HL-60 (cell line): Measurements from ENCODE around the gene KCNIP2.

ENCODE experiments used
- DNase-seq, 2 experiments: peaks; one replicate each; pipeline ENCODE4 v3.0.0-alpha.2; 2010 to 2020; ENCODE audit warnings: low read depth in 1 of 2, low spot score in 1 of 2
- H3K27ac ChIP-seq: fragments of 250-450 bp; sonication (Bioruptor Pico); replicated peaks from 2 replicates; pipeline ENCODE4 v1.5.1; 2020; ENCODE audit warnings: mild to moderate bottlenecking, moderate library complexity
- H3K27me3 ChIP-seq: fragments of 250-450 bp; sonication (Bioruptor Pico); 2 replicates; pipeline ENCODE4 v1.5.1; 2021; ENCODE audit warnings: mild to moderate bottlenecking, moderate library complexity; ENCODE audit not compliant: insufficient read depth, poor library complexity, severe bottlenecking
- H3K4me3 ChIP-seq: replicated peaks from 2 replicates; pipeline ENCODE4 v1.5.1; 2011; ENCODE audit warnings: mild to moderate bottlenecking, control low read depth, low read length; ENCODE audit not compliant: insufficient read depth
- GABPA ChIP-seq: IDR thresholded peaks from 2 replicates; pipeline ENCODE4 v1.6.1; 2012; ENCODE audit warnings: low read depth
- POLR2AphosphoS5 ChIP-seq: IDR thresholded peaks from 2 replicates; pipeline ENCODE4 v1.6.1; 2012; ENCODE audit warnings: low read depth
- SPI1 ChIP-seq: IDR thresholded peaks from 2 replicates; pipeline ENCODE4 v1.6.1; 2012; ENCODE audit warnings: low read depth, mild to moderate bottlenecking, borderline replicate concordance
- TF ChIP-seq, protein P1 (sequence below): IDR thresholded peaks from 2 replicates; pipeline ENCODE4 v1.6.1; 2012; ENCODE audit warnings: low read depth; ENCODE audit not compliant: insufficient replicate concordance
- TF ChIP-seq, protein P2 (sequence below): IDR thresholded peaks from one replicate; pipeline ENCODE4 v1.5.1; 2011; ENCODE audit warnings: low read length, control low read depth, inconsistent platforms; ENCODE audit not compliant: insufficient read depth

Gene KCNIP2

GRCh38 chr10:101824736-101825135, 18.9 kb downstream of the KCNIP2 start:
- Histone ChIP-seq H3K4me3 (no peak overlapping the region), H3K27ac (no peak overlapping the region), H3K27me3 (no peaks in the 10 kb centered on the region)
- TF ChIP-seq POLR2AphosphoS5: no peak
- TF ChIP-seq, protein P1, sequence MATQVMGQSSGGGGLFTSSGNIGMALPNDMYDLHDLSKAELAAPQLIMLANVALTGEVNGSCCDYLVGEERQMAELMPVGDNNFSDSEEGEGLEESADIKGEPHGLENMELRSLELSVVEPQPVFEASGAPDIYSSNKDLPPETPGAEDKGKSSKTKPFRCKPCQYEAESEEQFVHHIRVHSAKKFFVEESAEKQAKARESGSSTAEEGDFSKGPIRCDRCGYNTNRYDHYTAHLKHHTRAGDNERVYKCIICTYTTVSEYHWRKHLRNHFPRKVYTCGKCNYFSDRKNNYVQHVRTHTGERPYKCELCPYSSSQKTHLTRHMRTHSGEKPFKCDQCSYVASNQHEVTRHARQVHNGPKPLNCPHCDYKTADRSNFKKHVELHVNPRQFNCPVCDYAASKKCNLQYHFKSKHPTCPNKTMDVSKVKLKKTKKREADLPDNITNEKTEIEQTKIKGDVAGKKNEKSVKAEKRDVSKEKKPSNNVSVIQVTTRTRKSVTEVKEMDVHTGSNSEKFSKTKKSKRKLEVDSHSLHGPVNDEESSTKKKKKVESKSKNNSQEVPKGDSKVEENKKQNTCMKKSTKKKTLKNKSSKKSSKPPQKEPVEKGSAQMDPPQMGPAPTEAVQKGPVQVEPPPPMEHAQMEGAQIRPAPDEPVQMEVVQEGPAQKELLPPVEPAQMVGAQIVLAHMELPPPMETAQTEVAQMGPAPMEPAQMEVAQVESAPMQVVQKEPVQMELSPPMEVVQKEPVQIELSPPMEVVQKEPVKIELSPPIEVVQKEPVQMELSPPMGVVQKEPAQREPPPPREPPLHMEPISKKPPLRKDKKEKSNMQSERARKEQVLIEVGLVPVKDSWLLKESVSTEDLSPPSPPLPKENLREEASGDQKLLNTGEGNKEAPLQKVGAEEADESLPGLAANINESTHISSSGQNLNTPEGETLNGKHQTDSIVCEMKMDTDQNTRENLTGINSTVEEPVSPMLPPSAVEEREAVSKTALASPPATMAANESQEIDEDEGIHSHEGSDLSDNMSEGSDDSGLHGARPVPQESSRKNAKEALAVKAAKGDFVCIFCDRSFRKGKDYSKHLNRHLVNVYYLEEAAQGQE: no peak
- no peak for TF ChIP-seq SPI1
- no peak for TF ChIP-seq GABPA
- TF ChIP-seq, protein P2, sequence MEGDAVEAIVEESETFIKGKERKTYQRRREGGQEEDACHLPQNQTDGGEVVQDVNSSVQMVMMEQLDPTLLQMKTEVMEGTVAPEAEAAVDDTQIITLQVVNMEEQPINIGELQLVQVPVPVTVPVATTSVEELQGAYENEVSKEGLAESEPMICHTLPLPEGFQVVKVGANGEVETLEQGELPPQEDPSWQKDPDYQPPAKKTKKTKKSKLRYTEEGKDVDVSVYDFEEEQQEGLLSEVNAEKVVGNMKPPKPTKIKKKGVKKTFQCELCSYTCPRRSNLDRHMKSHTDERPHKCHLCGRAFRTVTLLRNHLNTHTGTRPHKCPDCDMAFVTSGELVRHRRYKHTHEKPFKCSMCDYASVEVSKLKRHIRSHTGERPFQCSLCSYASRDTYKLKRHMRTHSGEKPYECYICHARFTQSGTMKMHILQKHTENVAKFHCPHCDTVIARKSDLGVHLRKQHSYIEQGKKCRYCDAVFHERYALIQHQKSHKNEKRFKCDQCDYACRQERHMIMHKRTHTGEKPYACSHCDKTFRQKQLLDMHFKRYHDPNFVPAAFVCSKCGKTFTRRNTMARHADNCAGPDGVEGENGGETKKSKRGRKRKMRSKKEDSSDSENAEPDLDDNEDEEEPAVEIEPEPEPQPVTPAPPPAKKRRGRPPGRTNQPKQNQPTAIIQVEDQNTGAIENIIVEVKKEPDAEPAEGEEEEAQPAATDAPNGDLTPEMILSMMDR: no peak
- DNase-seq: no peak

DNA sequence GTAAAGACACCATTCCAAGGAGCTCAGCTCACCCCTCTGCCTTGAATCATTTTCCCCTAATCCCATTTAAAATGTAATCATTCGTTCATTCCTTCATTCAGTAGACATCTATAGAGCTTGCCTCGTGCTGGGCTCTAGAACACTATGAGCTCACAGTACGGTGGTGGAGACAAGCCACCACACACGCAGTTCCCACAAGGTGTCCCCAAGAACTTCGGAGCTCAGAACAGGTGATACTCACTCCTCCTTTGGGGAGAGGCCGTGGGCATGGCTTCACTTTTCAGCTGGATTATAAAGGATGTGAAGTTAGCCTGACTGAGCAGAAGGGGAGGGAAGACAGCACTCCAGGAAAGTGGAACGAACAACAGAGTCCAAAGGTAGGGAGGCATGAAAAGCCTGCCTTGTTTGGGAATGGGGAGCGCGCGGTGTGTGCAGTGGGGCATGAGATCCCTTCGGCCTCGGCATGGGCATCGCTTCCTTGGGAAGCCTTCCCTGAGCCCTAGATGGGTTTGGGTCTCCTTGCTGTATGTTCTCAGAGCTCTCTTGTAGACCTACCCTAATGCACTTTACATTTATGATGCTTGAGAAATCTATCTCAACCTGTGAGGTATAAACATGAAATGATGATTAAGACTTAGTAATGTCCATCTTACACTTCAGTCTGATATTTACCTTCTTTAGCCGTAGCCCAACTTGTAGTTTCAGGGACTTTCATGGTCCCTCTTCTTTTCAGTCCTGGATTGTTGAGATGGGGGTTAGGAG, 24.5 kb downstream of the KCNIP2 start:
- no peak for DNase-seq

GRCh38 chr10:101818119-101818871, 25.3 kb downstream of the KCNIP2 start, which contains the start of gene OGA:
Gene OGA, minus strand, starts transcription at chr10:101818444. Its CDS starts 422 bp downstream, at chr10:101818022.
- TF ChIP-seq GABPA (no peak), POLR2AphosphoS5 (peak; percentile 91)
- TF ChIP-seq, protein P1: peak; percentile 75
- peak; percentile 100 for DNase-seq
- H3K4me3 ChIP-seq: peak within 1 kb of the TSS; percentile 88
- no peaks in the 10 kb centered on the region for H3K27me3 ChIP-seq
- H3K27ac ChIP-seq: peak within 1 kb of the TSS; percentile 89

More for the DNA sequence above, 24.5 kb downstream of the KCNIP2 start:
- no peak for TF ChIP-seq GABPA
- TF ChIP-seq, protein P1: peak; percentile 35
- peak; percentile 18; the same call in 1 of the 2 replicates for TF ChIP-seq POLR2AphosphoS5
- TF ChIP-seq, protein P2: no peak
- TF ChIP-seq SPI1: no peak
- Histone ChIP-seq H3K27ac (peak overlapping the region; percentile 89), H3K27me3 (no peaks in the 10 kb centered on the region), H3K4me3 (peak overlapping the region; percentile 51)
